Measurements from ENCODE around the gene VSTM2L.

The VSTM2L gene

DNA sequence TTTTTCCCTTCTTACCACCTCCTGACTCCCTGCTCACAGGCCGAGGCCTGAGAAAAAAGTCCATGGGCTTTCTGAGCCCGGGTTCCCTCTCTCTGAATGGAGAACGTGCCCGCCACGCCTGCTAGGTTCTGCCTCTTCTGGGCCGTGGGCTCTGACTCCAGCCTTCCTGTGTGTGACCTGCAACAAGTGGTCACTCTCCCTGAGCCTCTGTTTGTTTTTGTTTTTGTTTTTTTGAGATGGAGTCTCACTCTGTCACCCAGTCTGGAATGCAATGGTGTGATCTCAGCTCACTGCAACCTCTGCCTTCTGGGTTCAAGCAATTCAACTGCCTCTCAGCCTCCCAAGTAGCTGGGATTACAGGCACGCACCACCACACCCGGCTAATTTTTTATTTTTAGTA lies 17.9 kb upstream of the VSTM2L start:
- no peak overlapping the region for H3K27ac ChIP-seq (ENCODE audit: low read length)
- no peaks in the 10 kb centered on the region for H3K27me3 ChIP-seq (ENCODE audit: low read depth, low read length)
- H3K79me2 ChIP-seq (ENCODE audit: low read length) = no peaks in the 10 kb centered on the region
- H3K9me3 ChIP-seq (ENCODE audit: insufficient read depth, low read length) = no peaks in the 10 kb centered on the region
- no peak overlapping the region for H2AFZ ChIP-seq (ENCODE audit: low read depth, low read length)
- no peaks in the 10 kb centered on the region for H3K36me3 ChIP-seq (replicated peaks; ENCODE audit: low read depth, low read length)
- H3K4me1 ChIP-seq (ENCODE audit: low read length) = peaks cover 9% of the 10 kb centered on the region
- H4K20me1 ChIP-seq (ENCODE audit: insufficient read depth, low read length) = no peaks in the 10 kb centered on the region
- TF ChIP-seq, protein P1, sequence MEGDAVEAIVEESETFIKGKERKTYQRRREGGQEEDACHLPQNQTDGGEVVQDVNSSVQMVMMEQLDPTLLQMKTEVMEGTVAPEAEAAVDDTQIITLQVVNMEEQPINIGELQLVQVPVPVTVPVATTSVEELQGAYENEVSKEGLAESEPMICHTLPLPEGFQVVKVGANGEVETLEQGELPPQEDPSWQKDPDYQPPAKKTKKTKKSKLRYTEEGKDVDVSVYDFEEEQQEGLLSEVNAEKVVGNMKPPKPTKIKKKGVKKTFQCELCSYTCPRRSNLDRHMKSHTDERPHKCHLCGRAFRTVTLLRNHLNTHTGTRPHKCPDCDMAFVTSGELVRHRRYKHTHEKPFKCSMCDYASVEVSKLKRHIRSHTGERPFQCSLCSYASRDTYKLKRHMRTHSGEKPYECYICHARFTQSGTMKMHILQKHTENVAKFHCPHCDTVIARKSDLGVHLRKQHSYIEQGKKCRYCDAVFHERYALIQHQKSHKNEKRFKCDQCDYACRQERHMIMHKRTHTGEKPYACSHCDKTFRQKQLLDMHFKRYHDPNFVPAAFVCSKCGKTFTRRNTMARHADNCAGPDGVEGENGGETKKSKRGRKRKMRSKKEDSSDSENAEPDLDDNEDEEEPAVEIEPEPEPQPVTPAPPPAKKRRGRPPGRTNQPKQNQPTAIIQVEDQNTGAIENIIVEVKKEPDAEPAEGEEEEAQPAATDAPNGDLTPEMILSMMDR (IDR thresholded peaks at IDR 0.05; ENCODE audit: low read depth, low read length) = no peak
- no peak for TF ChIP-seq EZH2phosphoT487 (IDR thresholded peaks at IDR 0.05; ENCODE audit: low read depth)
- no peak overlapping the region for H3K9ac ChIP-seq (ENCODE audit: low read length)
- H3K4me2 ChIP-seq (ENCODE audit: low read length) = no peak overlapping the region
- no peak overlapping the region for H3K4me3 ChIP-seq (ENCODE audit: low read length)

DNA sequence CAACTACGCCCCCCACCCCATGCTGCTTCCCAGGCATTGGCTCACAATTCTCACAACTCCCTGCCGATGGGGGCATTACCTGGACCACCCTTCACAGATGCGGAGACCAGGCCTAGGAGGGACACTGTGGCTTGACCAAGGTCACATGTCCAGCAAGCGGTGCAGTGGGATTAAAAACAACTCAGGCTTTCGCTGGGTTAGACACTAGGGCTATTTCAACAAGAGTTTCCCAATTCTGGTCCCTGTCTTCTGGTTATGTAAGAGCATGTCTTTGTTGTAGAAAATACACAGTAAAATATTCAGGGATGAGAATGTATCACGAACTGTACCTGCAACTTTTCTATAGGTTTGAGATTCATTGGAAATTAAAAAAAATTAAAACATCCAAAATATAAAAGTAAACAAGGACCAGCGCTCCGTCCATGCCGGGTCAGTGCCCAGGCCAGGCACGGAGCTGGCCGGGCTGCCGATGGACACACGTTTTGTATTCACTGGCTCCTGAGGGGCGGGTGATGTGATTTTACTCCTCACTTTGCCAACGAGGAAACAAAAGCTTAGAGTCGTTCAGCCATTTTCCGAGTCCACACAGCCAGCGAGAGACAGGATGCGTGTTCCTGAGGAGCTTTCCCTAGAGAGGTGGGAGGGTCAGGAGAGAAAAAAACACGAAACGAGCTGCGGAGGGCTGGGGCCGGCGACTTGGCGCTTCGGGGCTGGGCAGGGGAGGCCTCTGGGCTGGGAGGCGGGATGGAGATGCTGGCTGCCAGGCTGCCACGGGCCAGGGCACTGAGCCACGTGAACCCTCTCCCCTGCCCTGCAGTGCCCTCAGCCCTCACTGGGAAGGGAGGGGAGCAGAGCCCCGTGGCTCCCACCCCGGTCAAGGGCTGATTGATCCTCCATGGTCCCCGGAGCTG lies 17.1 kb upstream of the VSTM2L start:
- no peaks in the 10 kb centered on the region for H3K36me3 ChIP-seq (replicated peaks; ENCODE audit: low read depth, low read length)
- peaks cover 17% of the 10 kb centered on the region for H3K4me1 ChIP-seq (ENCODE audit: low read length)
- H2AFZ ChIP-seq (ENCODE audit: low read depth, low read length) = no peak overlapping the region
- H3K4me3 ChIP-seq (ENCODE audit: low read length) = no peak overlapping the region
- no peak overlapping the region for H3K4me2 ChIP-seq (ENCODE audit: low read length)
- H3K9me3 ChIP-seq (ENCODE audit: insufficient read depth, low read length) = no peaks in the 10 kb centered on the region
- no peaks in the 10 kb centered on the region for H3K79me2 ChIP-seq (ENCODE audit: low read length)
- TF ChIP-seq, protein P1 (IDR thresholded peaks at IDR 0.05; ENCODE audit: low read depth, low read length) = no peak
- no peak for TF ChIP-seq EZH2phosphoT487 (IDR thresholded peaks at IDR 0.05; ENCODE audit: low read depth)
- no peaks in the 10 kb centered on the region for H4K20me1 ChIP-seq (ENCODE audit: insufficient read depth, low read length)
- no peak overlapping the region for H3K9ac ChIP-seq (ENCODE audit: low read length)
- no peak overlapping the region for H3K27ac ChIP-seq (ENCODE audit: low read length)
- H3K27me3 ChIP-seq (ENCODE audit: low read depth, low read length) = no peaks in the 10 kb centered on the region

DNA sequence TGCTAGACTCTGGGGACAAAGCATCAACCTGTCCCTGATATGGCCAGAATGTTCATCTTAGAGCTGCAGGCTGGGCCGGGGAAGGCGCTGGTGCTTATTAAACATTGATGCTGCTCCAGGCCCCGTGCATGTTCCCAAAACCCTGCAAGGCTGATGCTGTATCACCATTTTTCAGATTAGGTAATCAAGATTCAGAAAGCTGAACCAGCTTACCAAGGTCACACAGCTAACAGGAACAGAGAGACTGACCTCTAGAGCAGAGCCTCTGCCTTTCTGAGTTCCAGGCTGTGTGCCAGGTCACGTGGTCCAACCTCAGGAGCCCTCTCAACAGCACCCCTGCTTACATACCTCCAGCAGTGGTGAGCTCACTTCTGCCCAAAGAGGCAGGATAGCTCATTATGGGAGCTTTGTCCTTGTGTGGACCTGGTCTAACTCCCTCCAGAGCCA lies 16.1 kb upstream of the VSTM2L start:
- H4K20me1 ChIP-seq (ENCODE audit: insufficient read depth, low read length) = no peaks in the 10 kb centered on the region
- H3K9me3 ChIP-seq (ENCODE audit: insufficient read depth, low read length) = no peaks in the 10 kb centered on the region
- no peak overlapping the region for H2AFZ ChIP-seq (ENCODE audit: low read depth, low read length)
- no peaks in the 10 kb centered on the region for H3K79me2 ChIP-seq (ENCODE audit: low read length)
- H3K27ac ChIP-seq (ENCODE audit: low read length) = no peak overlapping the region
- H3K4me1 ChIP-seq (ENCODE audit: low read length) = peaks cover 21% of the 10 kb centered on the region
- H3K9ac ChIP-seq (ENCODE audit: low read length) = no peak overlapping the region
- no peaks in the 10 kb centered on the region for H3K27me3 ChIP-seq (ENCODE audit: low read depth, low read length)
- H3K36me3 ChIP-seq (replicated peaks; ENCODE audit: low read depth, low read length) = no peaks in the 10 kb centered on the region
- TF ChIP-seq EZH2phosphoT487 (IDR thresholded peaks at IDR 0.05; ENCODE audit: low read depth) = no peak
- TF ChIP-seq, protein P1 (IDR thresholded peaks at IDR 0.05; ENCODE audit: low read depth, low read length) = no peak
- H3K4me3 ChIP-seq (ENCODE audit: low read length) = no peak overlapping the region
- H3K4me2 ChIP-seq (ENCODE audit: low read length) = no peak overlapping the region

DNA sequence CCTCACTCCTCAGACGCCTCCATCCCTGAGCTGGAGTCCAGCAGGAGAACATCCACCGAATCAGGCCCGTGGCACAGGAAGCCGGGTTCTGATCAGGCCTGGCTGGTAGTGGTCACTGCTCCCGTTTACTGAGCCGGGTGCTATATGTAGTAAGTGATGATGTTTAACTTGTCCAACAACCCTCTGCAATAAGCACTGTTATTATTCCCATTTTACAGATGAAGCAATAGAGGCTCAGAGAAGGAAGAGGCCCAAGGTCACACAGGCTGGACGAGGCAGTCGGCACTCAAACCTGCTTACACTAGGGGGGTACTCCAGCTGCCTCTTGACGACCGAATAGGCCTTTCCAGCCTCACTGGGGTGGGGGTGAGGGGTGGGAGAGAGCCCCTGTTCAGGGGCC lies 14.3 kb upstream of the VSTM2L start:
- TF ChIP-seq, protein P1 (IDR thresholded peaks at IDR 0.05; ENCODE audit: low read depth, low read length) = no peak
- no peak for TF ChIP-seq EZH2phosphoT487 (IDR thresholded peaks at IDR 0.05; ENCODE audit: low read depth)
- Histone ChIP-seq H2AFZ (ENCODE audit: low read depth, low read length) (no peak overlapping the region), H4K20me1 (ENCODE audit: insufficient read depth, low read length) (no peaks in the 10 kb centered on the region), H3K4me3 (ENCODE audit: low read length) (no peak overlapping the region), H3K4me1 (ENCODE audit: low read length) (peaks cover 21% of the 10 kb centered on the region), H3K27ac (ENCODE audit: low read length) (no peak overlapping the region), H3K9ac (ENCODE audit: low read length) (no peak overlapping the region), H3K27me3 (ENCODE audit: low read depth, low read length) (no peaks in the 10 kb centered on the region), H3K79me2 (ENCODE audit: low read length) (no peaks in the 10 kb centered on the region), H3K4me2 (ENCODE audit: low read length) (no peak overlapping the region), H3K36me3 (replicated peaks; ENCODE audit: low read depth, low read length) (no peaks in the 10 kb centered on the region), H3K9me3 (ENCODE audit: insufficient read depth, low read length) (no peaks in the 10 kb centered on the region)

Data from OCI-LY3 (cell line).